HG02970 (cell line): Measurements from ENCODE around the gene PNMT.

Experiments
- ATAC-seq: cut with Tn5 transposase; IDR thresholded peaks from one replicate; pipeline ENCODE4 v1.9.1; 2021; ENCODE audit warnings: mild to moderate bottlenecking, moderate library complexity, moderate number of reproducible peaks; ENCODE audit not compliant: unreplicated experiment, low FRiP score

The PNMT gene

DNA sequence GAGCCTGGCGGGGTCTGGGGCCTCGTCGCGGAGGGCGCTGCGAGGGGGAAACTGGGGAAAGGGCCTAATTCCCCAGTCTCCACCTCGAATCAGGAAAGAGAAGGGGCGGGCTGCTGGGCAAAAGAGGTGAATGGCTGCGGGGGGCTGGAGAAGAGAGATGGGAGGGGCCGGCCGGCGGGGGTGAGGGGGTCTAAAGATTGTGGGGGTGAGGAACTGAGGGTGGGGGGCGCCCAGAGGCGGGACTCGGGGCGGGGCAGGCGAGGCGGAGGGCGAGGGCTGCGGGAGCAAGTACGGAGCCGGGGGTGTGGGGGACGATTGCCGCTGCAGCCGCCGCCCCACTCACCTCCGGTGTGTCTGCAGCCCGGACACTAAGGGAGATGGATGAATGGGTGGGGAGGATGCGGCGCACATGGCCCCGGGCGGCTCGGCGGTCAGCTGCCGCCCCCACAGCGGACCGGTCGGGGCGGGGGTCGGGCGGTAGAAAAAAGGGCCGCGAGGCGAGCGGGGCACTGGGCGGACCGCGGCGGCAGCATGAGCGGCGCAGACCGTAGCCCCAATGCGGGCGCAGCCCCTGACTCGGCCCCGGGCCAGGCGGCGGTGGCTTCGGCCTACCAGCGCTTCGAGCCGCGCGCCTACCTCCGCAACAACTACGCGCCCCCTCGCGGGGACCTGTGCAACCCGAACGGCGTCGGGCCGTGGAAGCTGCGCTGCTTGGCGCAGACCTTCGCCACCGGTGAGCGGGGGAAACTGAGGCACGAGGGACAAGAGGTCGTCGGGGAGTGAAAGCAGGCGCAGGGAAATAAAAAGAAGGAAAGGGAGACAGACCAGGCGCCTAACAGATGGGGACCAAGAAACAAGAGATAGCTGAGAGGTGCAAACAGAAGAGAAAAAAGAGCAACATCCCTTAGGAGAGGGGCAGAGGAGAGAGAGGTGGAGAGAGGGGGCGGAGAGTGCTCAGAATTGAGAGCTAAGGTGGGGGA lies at the start of gene PNMT:
TSS of gene PNMT (plus strand) at position 509 of the 980 bp plus-strand sequence. CDS start at position 532, 23 bp downstream.
- ATAC-seq, result no peak

DNA sequence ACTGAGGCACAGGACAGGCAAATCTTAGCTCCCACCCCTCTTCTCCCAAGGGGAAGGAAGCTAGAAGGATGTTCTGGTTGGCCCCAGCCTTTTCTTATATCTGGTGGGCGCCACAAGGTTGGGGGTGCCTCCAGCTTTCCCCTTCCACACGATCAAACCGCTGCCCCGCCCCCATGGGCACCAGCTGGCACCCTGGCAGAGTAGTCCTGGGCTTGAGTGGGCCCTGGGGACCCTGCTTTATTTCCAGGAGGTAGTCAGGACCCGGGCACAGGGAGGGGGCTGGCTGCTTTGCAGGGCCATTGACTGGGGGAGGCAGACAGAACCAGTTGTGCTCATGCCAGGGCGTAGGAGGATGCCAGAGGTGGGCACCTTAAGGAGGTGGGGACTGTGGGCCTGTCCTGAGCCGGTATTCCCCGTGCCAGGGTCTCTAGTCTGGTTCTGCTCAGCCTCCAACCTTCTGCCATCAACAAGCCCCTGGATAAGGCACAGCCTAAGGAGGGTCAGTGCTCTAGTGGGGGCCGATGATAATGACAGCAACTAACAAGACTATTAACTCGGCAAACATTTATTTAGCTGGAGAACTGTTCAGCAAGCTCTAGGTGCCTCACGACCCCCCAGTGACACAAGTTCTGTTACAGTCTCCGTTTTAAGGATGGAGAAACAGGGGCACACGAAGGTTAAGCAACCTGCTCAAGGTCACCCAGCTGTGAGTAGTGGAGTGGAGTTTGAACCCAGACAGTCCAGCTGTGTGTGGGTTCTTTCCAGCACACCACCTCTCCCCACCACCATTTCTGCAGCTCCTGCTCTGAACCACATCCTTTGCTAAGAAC lies 49.1 kb upstream of the PNMT start:
- no peak for ATAC-seq

GRCh38 chr17:39619786-39620101 lies 48.5 kb upstream of the PNMT start:
- ATAC-seq, result no peak

- ATAC-seq, result peak; percentile 57
Measured at GRCh38 chr17:39621523-39622379, 46.5 kb upstream of the PNMT start.

- no peak for ATAC-seq
Measured at GRCh38 chr17:39622380-39623006, 45.8 kb upstream of the PNMT start.

DNA sequence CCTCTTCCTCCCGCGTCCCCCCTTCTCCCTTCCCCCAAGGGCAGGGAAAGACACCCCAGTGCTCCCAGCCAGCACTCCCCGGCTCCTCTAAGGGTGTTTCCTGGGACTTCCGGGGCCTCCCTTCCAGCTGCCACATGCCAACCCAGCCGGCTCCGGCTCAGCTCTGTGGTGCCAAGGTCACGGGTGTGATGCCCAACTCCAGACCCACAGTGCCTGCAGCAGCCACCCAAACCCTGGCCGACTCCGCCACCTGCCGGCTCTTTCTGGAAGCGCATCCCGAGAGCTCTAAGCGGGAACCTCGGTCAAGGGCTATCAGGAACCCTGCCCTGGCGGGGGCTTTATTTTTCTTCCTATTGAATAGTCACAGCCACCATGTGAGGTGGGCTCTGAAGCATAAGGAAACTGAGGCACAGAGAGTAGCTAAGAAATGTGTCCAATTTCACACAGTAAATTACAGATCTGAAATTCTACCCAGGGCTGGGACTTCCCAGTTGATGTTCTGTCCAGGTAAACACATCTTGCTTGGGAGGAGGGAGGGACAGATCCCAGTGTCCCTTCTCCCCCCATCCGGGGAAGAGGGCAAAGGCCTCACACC lies 44.8 kb upstream of the PNMT start:
- ATAC-seq, result peak; percentile 51

DNA sequence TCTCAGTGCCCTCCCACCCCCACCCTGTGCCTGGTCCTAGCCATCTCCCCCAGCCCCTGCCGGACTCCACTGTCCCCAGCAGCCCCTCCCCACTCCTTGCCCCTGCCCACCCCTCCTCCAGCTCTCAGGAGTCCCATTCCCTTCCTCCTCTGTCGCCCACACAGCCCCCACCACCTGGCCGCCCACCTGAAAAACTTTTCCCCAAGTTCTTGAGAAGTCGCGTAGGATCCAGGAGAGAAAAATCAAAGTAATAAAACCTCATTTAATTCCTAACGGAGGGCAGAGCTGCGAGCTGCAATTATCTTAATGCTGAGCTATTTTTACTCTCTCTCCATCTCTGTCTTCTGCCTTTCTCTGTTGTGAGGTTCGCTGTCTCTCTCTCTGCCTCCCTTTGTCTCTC lies 43.9 kb upstream of the PNMT start:
- no peak for ATAC-seq

- ATAC-seq, result no peak
Measured at GRCh38 chr17:39625198-39625785, 43.0 kb upstream of the PNMT start.

DNA sequence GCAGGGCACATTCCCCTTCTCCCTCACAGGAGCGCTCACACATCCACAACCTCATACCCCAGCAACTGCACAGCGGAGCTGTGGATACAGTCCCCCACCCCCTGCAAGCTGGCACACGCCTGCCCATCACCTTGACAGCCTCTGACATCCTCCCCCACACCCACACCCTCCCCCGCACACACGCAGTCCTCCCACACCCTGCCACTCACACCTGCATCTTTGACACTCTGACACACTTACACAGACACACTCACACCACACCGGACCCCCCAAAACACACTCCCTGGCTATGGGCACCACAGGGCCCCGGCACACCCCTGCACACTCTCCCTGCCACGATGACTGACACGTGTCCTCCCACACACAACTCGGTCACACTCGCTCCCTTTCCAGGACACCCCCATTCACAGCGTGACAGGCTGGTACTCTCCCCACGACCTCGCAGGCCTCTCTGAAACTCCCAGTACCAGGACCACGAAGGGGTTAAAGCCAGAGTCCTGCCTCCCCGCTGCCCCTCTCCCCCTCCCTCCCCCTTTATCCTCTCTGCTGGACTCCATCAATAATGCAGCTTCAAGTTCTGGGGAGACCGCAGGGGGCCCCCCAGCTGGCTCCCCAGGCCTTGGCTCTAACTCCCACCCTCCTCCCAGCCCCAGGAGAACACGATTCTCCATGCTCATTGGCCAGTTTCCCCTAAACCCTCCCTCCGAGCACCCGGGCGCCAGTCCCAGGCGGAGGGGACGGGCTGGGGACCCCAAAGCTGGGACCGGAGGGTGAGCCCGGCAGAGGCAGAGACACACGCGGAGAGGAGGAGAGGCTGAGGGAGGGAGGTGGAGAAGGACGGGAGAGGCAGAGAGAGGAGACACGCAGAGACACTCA lies 41.8 kb upstream of the PNMT start, which contains the start of gene PPP1R1B:
TSS of gene PPP1R1B (plus strand) at position 782 of the 876 bp plus-strand sequence. CDS start 441 bp downstream, outside the sequence.
- ATAC-seq, result no peak

DNA sequence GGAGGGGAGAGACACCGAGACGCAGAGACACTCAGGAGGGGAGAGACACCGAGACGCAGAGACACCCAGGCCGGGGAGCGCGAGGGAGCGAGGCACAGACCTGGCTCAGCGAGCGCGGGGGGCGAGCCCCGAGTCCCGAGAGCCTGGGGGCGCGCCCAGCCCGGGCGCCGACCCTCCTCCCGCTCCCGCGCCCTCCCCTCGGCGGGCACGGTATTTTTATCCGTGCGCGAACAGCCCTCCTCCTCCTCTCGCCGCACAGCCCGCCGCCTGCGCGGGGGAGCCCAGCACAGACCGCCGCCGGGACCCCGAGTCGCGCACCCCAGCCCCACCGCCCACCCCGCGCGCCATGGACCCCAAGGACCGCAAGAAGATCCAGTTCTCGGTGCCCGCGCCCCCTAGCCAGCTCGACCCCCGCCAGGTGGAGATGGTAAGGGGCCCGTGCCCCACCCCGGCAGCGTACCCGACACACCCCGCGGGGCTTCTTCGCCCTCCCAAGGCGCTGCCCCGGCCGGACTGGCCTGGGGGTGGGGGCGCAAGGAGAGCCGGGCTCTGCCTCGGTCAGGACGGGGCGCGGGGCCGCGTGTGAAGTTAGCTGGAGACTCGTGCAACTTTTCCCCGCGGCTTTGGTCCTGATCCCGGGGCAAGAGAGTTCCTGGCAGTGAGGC lies 41.1 kb upstream of the PNMT start:
- no peak for ATAC-seq

DNA sequence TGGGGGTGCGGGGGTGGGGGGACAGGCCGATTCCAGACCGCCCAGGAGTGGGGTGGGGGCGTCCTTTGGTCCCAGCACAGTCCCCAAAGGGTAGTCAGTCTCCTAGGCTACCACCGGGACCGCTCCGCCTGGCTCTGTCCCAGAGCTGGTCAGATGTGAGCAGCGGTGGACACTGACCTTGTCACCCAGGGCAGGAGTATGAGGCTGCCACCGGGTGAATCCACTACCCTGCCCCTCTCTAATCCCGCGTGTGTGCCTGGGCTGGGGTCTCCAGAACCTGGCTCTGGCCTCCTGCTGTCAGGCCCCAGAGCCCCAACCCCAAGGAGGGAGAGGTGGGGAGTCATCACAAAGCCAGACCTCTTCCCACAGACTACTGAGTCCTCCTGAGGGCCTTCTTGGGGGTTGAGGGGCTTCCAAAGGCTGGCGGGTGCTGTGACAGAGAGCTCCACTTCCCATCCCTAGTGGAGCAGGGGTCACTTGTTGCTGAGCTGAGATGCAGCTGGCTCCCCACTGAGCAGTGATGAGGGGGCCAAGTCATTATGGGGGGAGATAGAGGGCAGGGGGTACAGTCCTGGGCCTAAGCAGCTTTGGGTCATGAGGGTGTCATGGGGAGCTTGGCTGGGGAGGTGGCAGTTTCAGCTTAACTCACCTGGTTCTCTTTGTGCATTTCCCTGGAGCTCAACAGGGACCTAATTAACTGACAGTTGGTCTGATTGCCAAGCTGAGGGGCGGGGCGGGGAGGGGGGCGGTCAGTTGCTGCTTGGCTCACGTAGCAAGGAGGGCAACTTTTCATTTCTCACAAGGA lies 40.3 kb upstream of the PNMT start:
- no peak for ATAC-seq

GRCh38 chr17:39628655-39629493 lies 39.4 kb upstream of the PNMT start:
- ATAC-seq, result no peak

GRCh38 chr17:39629494-39629880 lies 38.8 kb upstream of the PNMT start:
- no peak for ATAC-seq

- ATAC-seq, result no peak
Measured at GRCh38 chr17:39629898-39630297, 38.4 kb upstream of the PNMT start.

GRCh38 chr17:39631403-39631802 lies 36.9 kb upstream of the PNMT start:
- ATAC-seq, result no peak
